IgD-negative memory B cell (primary cell): ENCODE data around the gene TIMELESS. TPM values are rescaled to one million over a fixed set of nuclear protein-coding genes. Genes with fewer than 3 reads are reported as not detected.
"Not testable (repeated sequence)": the region's sequence is repeated elsewhere in the genome, so short reads cannot be mapped to it uniquely, and the experiment has no call there.

Source experiments
- H3K27ac Mint-ChIP-seq, 3 donors: one replicate each; pipeline ENCODE4 v1.8.0; 2020 to 2022; ENCODE audit warnings: mild to moderate bottlenecking in 3 of 3, mixed read lengths in 3 of 3, moderate library complexity in 1 of 3
- H3K27me3 Mint-ChIP-seq: one replicate; pipeline ENCODE4 v1.8.0; 2021; ENCODE audit warnings: mixed read lengths
- H3K36me3 Mint-ChIP-seq: one replicate; pipeline ENCODE4 v1.8.0; 2020; ENCODE audit warnings: mild to moderate bottlenecking, mixed read lengths
- H3K4me1 Mint-ChIP-seq, 3 donors: one replicate each; pipeline ENCODE4 v1.8.0; 2020 to 2022; ENCODE audit warnings: mixed read lengths in 3 of 3, mild to moderate bottlenecking in 1 of 3
- H3K4me3 Mint-ChIP-seq, 4 donors: one replicate each; pipeline ENCODE4 v1.8.0; 2020 to 2022; ENCODE audit warnings: mild to moderate bottlenecking in 4 of 4, mixed read lengths in 4 of 4, moderate library complexity in 3 of 4
- H3K9me3 Mint-ChIP-seq, 3 donors: one replicate each; pipeline ENCODE4 v1.8.0; 2020 to 2021; ENCODE audit warnings: mixed read lengths in 3 of 3, mild to moderate bottlenecking in 1 of 3
- polyA plus RNA-seq: library from polyadenylated mRNA; unstranded; fragments of 300-500 nt; fragmentation: Illumina TruSeq; gene quantifications from one replicate; pipeline ENCODE4 v1.2.3, GENCODE V29; 2021

TIMELESS gene
- polyA plus RNA-seq, 1 donor from 2014 or later: 14.3 TPM

DNA sequence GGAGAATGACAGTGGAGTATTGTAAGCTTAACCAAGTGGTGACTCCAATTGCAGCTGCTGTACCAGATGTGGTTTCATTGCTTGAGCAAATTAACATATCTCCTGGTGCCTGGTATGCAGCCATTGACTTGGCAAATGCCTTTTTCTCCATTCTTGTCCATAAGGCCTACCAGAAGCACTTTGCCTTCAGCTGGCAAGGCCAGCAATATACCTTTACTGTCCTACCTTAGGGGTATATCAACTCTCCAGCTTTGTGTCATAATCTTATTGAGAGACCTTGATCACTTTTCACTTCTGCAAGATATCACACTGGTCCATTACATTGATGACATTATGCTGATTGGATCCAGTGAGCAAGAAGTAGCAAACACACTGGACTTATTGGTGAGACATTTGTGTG lies 47.6 kb downstream of the TIMELESS start:
- not testable (repeated sequence) for H3K27me3 Mint-ChIP-seq, H3K4me3 Mint-ChIP-seq, H3K9me3 Mint-ChIP-seq, H3K27ac Mint-ChIP-seq, H3K36me3 Mint-ChIP-seq, H3K4me1 Mint-ChIP-seq

DNA sequence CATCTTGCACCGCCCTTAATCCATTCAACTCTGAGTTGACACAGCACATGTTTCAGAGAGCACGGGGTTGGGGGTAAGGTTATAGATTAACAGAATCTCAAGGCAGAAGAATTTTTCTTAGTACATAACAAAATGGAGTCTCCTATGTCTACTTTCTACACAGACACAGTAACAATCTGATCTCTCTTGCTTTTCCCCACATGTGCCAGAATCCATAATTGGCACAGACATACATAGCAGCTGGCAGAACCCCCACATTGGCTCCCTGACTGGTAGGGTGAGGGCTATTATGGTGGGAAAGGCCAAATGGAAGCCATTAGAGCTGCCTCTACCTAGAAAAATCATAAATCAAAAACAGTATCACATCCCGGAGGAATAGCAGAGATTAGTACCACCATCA lies 48.1 kb downstream of the TIMELESS start:
- H3K4me3 Mint-ChIP-seq, H3K36me3 Mint-ChIP-seq, H3K4me1 Mint-ChIP-seq, H3K27me3 Mint-ChIP-seq, H3K9me3 Mint-ChIP-seq, H3K27ac Mint-ChIP-seq: not testable (repeated sequence)

DNA sequence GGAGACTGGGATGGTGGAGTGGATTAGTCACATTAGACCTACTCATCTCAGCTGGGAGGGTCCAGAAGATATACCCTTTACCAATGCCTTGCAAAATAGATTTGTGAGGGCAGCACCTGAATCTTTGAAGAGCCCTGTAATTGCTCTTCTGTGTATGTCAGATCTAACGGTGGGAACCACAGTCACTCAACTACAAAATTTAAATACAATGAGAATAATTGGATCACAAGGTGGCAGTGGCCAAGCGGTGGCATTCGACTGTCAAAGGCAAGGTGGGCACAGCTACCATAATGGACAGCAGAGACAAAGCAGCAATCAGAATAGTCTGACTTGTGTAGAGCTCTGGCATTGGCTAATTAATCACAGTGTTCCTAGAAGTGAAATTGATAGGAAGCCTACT lies 49.8 kb downstream of the TIMELESS start:
- H3K27ac Mint-ChIP-seq, H3K4me3 Mint-ChIP-seq, H3K9me3 Mint-ChIP-seq, H3K36me3 Mint-ChIP-seq, H3K4me1 Mint-ChIP-seq, H3K27me3 Mint-ChIP-seq: not testable (repeated sequence)

DNA sequence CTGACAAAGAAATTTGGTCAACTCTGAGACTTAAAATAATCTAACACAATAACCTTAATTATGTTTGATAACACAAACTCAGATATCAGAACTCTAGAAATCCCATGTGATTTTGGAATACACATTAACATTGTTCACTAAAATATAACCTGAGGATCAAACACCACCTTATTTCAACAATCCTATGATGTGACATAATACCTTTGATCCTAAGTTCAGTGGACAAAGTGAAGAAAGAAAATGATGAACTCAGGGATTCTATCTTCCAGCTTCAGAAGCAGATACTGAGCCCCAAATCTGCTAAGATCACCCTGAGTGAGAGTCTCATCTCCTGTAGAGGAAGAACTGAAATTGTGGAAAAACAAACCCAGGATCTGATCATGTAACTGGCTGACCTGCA lies 50.9 kb downstream of the TIMELESS start:
- H3K36me3 Mint-ChIP-seq: no peaks in the 10 kb centered on the region
- no peaks in the 10 kb centered on the region for H3K27me3 Mint-ChIP-seq
- H3K4me1 Mint-ChIP-seq: no peaks in the 10 kb centered on the region
- H3K9me3 Mint-ChIP-seq: peaks cover 0 to 9% (median 4%) of the 10 kb centered on the region in 3 donors
- H3K27ac Mint-ChIP-seq: no peak overlapping the region
- H3K4me3 Mint-ChIP-seq: no peak overlapping the region

DNA sequence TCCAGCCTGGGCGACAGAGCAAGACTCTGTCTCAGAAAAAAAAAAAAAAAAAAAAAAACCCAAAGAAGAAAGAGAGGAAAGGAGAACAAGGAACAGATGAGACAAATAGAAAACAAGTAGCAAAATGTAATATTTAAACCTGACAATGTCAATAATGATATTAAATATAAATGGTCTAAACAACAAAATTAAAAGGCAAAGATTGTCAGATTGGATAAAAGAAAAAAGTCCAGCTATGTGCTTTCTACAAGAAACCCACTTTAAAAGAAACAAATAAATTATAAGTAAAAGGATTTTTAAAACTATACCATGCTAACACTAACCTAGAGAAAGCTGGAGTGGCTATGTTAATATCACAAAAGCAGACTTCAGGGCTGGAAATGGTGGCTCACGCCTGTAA lies 56.9 kb downstream of the TIMELESS start:
- no peaks in the 10 kb centered on the region for H3K36me3 Mint-ChIP-seq
- H3K4me3 Mint-ChIP-seq: no peak overlapping the region
- no peak overlapping the region for H3K27ac Mint-ChIP-seq
- H3K9me3 Mint-ChIP-seq: no peaks in the 10 kb centered on the region
- H3K4me1 Mint-ChIP-seq: peaks cover 0 to 2% (median 0%) of the 10 kb centered on the region in 3 donors
- no peaks in the 10 kb centered on the region for H3K27me3 Mint-ChIP-seq

DNA sequence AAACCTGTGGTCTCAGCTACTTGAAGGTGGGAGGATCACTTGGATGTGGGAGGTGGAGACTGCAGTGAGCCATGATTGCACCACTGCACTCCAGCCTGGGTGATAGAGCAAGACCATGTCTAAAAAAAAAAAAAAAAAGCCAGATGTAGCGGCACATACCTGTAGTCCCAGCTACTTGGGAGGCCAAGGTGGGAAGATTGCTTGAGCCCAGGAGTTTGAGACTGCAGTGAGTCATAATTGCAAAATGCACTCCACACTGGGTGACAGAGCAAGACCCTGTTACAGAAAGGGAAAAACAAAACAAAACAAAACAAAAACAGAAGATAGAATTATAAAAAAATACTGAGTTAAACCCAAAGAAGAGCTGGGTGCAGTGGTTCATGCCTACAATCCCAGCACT lies 57.5 kb downstream of the TIMELESS start:
- H3K4me1 Mint-ChIP-seq: peaks cover 0 to 2% (median 0%) of the 10 kb centered on the region in 3 donors
- H3K27me3 Mint-ChIP-seq: no peaks in the 10 kb centered on the region
- H3K9me3 Mint-ChIP-seq: no peaks in the 10 kb centered on the region
- H3K27ac Mint-ChIP-seq: no peak overlapping the region
- H3K36me3 Mint-ChIP-seq: no peaks in the 10 kb centered on the region
- H3K4me3 Mint-ChIP-seq: no peak overlapping the region

DNA sequence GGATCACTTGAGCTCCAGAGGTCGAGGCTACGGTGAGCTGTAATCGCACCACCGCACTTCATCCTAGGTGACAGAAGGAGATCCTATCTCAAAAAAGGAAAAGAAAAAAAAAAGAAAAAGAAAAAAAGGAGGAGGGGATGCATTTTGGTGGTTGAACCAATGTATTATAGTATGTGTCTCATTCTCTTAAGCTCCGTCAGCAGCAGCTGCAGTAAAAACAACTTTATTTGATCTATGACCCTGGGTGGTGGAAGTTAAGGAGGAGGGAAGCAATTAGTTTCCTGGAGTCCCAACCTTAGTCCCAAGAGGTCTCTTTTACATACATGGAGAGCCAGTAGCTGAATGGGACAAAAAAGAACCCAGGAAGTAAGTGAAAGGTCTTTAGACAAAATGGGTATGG lies 59.8 kb downstream of the TIMELESS start:
- no peaks in the 10 kb centered on the region for H3K27me3 Mint-ChIP-seq
- H3K27ac Mint-ChIP-seq: no peak overlapping the region
- peaks cover 0 to 2% (median 0%) of the 10 kb centered on the region in 3 donors for H3K4me1 Mint-ChIP-seq
- no peaks in the 10 kb centered on the region for H3K9me3 Mint-ChIP-seq
- H3K36me3 Mint-ChIP-seq: no peaks in the 10 kb centered on the region
- H3K4me3 Mint-ChIP-seq: no peak overlapping the region

DNA sequence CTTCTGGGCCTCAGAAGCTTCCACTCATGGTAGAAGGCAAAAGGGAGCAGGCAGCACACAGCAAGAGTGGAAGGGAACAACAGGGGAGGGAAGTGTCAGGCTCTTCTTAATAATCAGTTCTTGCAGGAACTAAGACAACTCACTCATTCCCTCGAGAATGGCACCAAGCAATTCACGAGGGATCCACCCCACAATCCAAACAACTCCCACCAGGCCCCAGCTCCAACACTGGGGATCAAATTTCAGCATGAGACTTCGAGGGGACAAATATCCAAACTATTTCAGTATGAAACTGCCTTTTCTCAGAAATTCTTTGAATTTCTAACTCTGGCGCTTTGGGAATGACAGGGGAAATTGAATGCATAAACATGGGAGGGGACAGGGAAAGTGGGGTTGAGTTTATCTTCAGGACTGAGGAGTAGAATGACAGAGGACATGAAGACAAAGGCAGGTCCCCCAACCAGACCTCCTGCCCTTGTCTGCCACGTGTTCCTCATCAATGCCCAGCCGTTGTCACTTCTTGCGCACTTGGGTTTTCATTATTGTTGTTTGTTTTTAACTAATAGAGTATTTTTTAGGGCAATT lies 62.0 kb downstream of the TIMELESS start:
- no peaks in the 10 kb centered on the region for H3K27me3 Mint-ChIP-seq
- H3K27ac Mint-ChIP-seq: no peak overlapping the region

DNA sequence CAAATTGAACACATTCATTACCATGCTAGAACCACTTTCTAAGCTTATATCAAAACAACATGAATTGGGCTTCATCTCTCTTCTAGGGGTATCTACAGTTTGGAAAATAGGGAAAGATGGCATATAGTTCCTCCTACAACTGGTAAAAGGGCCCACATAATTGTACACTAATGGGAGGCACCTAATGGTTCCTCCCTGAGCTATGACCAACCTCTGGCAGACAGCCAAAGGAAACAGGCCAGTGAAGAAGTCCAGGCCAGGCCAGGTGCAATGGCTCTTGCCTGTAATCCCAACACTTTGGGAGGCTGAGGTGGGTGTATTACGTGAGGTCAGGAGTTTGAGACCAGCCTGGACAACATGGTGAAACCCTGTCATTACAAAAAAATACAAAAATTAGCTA lies 63.4 kb downstream of the TIMELESS start:
- Mint-ChIP-seq H3K4me1 (peaks cover 1 to 4% (median 3%) of the 10 kb centered on the region in 3 donors), H3K4me3 (no peak overlapping the region), H3K27ac (no peak overlapping the region), H3K27me3 (no peaks in the 10 kb centered on the region), H3K36me3 (no peaks in the 10 kb centered on the region), H3K9me3 (no peaks in the 10 kb centered on the region)

More for the DNA sequence above, 62.0 kb downstream of the TIMELESS start:
- Mint-ChIP-seq H3K4me3 (no peak overlapping the region), H3K9me3 (no peaks in the 10 kb centered on the region), H3K36me3 (no peaks in the 10 kb centered on the region), H3K4me1 (peaks cover 0 to 2% (median 0%) of the 10 kb centered on the region in 3 donors)

DNA sequence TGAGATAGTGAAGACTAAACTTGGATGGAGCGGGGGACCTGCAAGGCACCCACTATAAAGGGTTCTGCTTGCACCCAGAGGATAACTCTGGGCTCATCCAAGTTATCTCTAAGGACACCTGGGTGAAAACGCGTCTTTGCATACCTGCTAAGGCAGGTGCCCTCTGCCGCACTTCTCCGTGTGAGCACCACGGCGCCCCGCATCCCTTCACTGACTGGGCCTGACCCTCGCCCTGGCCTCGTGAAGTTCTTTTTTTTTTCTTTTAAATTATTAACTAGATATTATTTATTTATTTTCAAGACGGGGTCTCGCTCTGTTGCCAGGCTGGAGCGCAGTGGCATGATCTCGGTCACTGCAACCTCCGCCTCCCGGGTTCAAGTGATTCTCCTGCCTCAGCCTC lies 66.6 kb downstream of the TIMELESS start:
- Mint-ChIP-seq H3K9me3 (no peaks in the 10 kb centered on the region), H3K36me3 (no peaks in the 10 kb centered on the region), H3K27ac (no peak overlapping the region), H3K4me3 (no peak overlapping the region), H3K4me1 (peaks cover 3 to 8% (median 3%) of the 10 kb centered on the region in 3 donors), H3K27me3 (no peaks in the 10 kb centered on the region)

DNA sequence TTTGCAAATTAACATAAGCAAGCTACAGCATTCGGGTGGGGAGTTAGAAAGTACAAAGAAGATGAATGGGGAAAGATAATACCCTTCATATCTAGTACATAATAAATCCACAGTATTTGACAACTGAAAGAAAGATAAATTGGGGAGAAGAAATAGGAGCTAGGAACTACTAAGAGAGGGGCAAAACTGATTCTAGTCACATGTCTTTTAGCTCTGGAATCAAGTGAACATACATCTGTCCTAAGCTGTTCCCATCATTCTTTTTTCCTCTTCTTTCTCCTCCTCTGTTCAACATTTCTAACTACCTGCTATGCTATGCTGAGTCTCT lies 71.3 kb downstream of the TIMELESS start:
- peaks cover 32 to 36% (median 33%) of the 10 kb centered on the region in 3 donors for H3K4me1 Mint-ChIP-seq
- no peaks in the 10 kb centered on the region for H3K27me3 Mint-ChIP-seq
- H3K9me3 Mint-ChIP-seq: peaks cover 0 to 2% (median 0%) of the 10 kb centered on the region in 3 donors
- H3K4me3 Mint-ChIP-seq: peak overlapping the region in 1 of 4 donors; percentile 52
- peak overlapping the region in 1 of 3 donors; percentile 56 for H3K27ac Mint-ChIP-seq
- no peaks in the 10 kb centered on the region for H3K36me3 Mint-ChIP-seq

DNA sequence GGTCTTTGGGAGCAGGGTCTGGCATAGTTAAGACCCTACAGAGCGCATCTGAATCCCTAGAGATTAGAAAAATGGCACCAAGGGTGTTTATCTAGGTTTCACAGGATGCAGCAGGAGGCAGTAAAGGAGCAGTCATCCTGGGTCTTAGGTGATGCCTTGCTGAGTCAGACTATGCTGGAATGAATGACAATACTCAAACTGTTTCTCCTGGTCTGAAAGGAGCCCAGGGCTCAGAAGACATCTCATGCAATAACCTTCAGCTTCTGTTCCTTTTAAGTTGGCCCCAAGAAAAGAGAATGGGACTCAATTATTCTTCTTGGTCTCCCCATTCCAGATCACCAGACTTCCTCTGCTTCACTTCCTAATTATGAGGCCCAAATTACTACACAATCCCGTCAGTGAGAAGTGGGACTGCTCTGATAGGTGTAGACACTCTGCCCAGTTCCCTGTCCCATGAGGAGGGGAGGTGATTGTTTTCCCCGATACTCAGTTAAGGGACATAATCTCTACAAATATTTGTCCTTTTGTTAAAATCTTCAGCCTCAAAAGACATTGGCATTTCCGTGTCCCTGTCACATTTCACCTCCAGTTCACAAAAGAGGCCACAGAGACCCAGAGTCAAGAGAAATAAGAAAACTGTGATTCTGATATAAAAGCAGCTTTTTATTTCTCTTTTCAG lies 71.8 kb downstream of the TIMELESS start:
- peaks cover 32 to 39% (median 36%) of the 10 kb centered on the region in 3 donors for H3K4me1 Mint-ChIP-seq
- peak overlapping the region in 2 of 3 donors; percentile 56 to 67 for H3K27ac Mint-ChIP-seq
- no peaks in the 10 kb centered on the region for H3K36me3 Mint-ChIP-seq
- H3K4me3 Mint-ChIP-seq: peak overlapping the region in 3 of 4 donors; percentile 52 to 83 (median 52)
- no peaks in the 10 kb centered on the region for H3K27me3 Mint-ChIP-seq
- H3K9me3 Mint-ChIP-seq: peaks cover 0 to 2% (median 0%) of the 10 kb centered on the region in 3 donors

DNA sequence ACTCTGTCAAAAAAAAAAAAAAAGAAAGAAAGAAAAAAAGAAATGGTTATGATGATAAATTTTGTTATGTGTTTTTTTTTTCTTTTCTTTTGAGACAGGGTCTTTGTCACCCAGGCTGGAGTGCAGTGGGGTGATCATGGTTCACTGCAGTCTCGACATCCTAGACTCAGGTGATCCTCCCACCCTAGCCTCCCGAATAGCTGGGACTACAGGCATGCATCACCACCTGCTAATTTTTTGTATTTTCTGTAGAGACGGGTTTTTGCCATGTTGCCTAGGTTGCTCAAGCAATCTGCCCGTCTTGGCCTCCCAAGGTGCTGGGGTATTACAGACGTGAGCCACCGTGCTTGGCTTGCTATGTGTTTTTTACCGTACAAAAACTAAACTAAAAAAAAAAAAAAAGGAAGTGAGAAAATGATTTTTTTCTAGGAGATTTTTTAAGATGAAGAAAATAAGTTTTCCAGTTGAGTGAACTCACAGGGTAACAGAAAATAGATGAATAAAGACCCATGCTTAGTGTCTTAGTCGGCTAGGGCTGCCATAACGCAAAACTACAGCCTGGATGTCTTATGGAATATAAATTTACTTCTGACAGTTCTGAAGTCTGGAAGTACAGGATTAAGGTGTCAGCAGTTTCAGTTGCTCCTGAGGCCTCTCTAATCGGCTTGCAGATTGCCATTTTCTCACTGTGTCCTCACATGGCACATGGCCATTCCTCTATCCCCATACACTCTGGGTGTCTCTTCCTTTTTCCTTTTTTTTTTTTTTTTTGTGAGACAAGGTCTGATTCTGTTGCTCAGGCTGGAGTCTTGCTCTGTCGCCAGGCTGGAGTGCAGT lies 73.4 kb downstream of the TIMELESS start:
- Mint-ChIP-seq H3K27ac (peak overlapping the region; percentile 93 to 95 (median 94)), H3K4me3 (peak overlapping the region; percentile 46 to 83 (median 64)), H3K27me3 (no peaks in the 10 kb centered on the region), H3K9me3 (peaks cover 0 to 2% (median 0%) of the 10 kb centered on the region in 3 donors), H3K4me1 (peaks cover 31 to 37% (median 34%) of the 10 kb centered on the region in 3 donors), H3K36me3 (no peaks in the 10 kb centered on the region)

DNA sequence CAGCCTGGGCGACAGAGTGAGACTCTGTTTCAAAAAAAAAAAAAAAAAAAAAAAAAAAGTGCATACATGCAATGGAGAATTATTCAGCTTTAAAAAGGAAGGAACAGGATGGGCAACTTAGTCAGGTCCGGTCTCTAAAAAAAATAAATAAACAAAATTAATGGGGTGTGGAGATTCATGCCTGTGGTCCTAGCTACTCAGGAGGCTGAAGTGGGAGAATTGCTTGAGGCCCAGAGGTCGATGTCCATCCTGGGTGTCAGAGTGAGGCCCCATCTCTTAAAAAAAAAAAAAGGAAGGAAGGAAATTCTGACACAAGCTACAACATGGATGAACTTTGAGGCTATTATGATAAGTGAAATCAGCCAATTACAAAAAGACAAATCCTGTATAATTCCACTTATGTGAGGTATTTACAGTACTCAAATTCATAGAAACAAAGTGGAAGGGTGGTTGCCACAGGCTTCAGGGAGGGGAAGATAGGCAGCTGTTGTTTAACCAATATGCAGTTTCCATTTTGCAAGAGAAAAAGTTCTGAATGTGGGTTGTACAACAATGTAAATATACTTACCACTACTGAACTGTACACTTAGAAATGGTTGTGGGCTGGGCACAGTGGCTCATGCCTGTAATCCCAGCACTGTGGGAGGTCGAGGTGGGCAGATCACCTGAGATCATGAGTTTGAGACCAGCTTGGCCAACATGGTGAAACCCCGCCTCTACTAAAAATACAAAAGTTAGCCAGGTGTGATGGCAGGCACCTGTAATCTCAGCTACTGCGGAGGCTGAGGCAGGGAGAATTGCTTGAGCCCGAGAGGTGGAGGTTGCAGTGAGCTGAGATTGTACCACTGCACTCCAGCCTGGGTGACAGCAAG lies 74.3 kb downstream of the TIMELESS start:
- Mint-ChIP-seq H3K9me3 (peaks cover 0 to 2% (median 0%) of the 10 kb centered on the region in 3 donors), H3K4me3 (peak overlapping the region in 3 of 4 donors; percentile 46 to 87 (median 83)), H3K27ac (peak overlapping the region; percentile 93 to 95 (median 94)), H3K27me3 (no peaks in the 10 kb centered on the region), H3K36me3 (no peaks in the 10 kb centered on the region), H3K4me1 (peaks cover 31 to 37% (median 34%) of the 10 kb centered on the region in 3 donors)
